Upper lobe of left lung (tissue), 4 donors: ENCODE results near the gene BOLA1.

Experiments
- CTCF ChIP-seq, 6 experiments: fragments of 450-650 bp in 4 of 6; fragments of 200-600 bp in 2 of 6; sonication (generic) in 2 of 6; IDR thresholded peaks; one replicate each; pipeline ENCODE4 v1.5.1; 2016 to 2019; ENCODE audit warnings: antibody characterized with exemption in 6 of 6
- EP300 ChIP-seq, 4 donors: sonication (generic); formaldehyde crosslinking; IDR thresholded peaks; one replicate each; pipeline ENCODE4 v1.5.1; 2017; ENCODE audit warnings: antibody characterized with exemption in 4 of 4, control low read depth in 2 of 4
- POLR2A ChIP-seq, 4 donors: fragments of 450-650 bp; IDR thresholded peaks; one replicate each; pipeline ENCODE4 v1.5.1; 2016 to 2017; ENCODE audit warnings: antibody characterized with exemption in 4 of 4, mild to moderate bottlenecking in 2 of 4

GRCh38 chr1:149936170-149936991, 37.0 kb downstream of the BOLA1 start, which contains the start of gene MTMR11:
- TF ChIP-seq CTCF (IDR thresholded peaks at IDR 0.05) (no peak), POLR2A (IDR thresholded peaks at IDR 0.05) (no peak), EP300 (IDR thresholded peaks at IDR 0.05) (no peak)
